Measurements from ENCODE around the gene IPO7.
"Not testable (repeated sequence)": the region's sequence is repeated elsewhere in the genome, so short reads cannot be mapped to it uniquely, and the experiment has no call there.

IPO7 gene

DNA sequence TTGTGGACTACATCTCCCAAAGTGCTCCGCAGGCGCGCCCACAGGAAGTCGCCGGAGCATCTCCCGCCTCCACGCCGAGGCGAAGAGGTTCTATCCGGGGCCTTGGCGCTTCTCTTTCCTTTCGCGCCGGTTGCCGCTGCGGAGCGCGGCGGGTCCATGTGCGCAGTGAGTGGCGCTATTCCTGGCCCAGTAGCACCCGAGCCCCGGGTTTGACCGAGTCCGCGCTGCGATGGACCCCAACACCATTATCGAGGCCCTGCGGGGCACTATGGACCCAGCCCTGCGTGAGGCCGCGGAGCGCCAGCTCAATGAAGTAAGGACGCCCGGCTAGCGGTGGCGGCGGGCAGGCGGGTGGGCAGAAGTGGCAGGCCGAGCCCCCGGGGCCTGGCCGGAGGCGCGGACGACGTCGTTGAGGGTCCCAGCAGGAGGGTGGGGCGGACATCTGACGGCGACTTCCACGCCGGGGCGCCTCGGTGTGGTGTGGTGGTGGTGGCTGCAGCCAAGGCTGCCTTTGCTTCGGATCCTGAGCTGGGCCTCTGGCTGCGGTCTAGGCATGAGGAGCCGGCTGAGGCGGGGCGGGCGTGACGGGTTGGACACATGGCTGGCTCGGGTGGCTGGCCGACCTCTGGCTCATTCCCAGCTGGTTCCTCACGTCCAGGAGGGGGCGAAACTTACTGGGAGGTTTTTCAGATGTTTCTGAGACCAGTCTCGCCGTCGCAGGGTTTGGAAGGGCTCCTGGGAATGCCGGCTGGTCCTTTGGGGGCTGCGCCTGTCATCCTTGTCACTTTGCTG is at the start of gene IPO7:
TSS of gene IPO7 (plus strand) at position 118 of the 792 bp plus-strand sequence. CDS start at position 230, 112 bp downstream.
- peak; percentile 96 for ATAC-seq

DNA sequence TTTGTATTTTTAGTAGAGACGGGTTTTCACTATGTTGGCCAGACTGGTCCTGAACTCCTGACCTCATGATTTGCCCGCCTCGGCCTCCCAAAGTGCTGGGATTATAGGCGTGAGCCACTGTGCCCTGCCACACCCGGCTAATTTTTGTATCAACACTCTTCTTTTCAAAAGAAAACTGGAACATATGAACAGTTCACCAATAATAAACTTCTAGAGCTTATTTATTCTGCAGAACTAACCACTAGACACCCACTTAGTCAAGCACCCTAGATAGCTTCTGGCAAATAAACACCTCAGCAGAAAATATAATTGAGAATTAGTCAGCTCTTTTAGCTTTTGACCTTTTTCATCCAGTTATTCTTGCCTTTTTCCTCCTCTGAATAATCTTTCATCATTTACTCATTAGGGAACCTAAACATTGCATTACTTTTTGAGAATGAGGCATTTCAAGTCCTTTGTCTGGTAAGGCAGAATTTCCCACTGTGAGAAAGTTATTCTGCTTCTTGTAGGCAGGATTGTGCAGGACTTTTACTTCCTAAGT is 42.7 kb upstream of the IPO7 start:
- ATAC-seq (no peak), DNase-seq (no peak)

More for the DNA sequence above, at the start of gene IPO7:
- DNase-seq, result peak; percentile 89

DNA sequence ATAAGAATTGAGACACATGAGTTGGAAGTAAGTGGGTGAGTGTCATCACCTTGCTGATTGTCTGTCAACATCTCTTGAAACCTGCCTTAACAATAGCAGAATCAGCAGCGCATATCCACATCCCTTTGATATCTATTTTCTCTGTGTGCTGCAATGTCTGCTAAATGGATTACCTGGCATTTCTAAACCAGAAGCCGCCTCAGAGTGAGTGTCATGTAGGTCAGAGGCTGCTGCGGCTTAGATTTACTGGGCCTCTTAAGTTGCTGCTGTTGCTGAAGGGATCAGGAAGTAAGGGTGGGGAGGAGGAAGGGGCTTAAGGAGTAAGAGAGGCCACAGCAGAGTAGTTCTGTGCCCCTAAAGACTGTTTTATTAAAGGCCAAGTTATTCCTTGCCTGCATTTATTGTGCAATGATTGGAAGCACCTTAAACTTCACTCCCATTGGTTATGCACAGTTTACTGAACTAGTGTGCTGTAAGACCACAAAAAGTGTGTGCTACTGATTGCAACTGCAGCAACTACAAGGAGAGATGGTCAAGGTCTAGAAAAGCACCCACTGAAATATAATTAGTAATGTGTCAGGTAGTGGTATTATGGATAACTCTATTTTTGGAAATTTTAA is 40.3 kb upstream of the IPO7 start:
- DNase-seq, result no peak
- no peak for ATAC-seq

DNA sequence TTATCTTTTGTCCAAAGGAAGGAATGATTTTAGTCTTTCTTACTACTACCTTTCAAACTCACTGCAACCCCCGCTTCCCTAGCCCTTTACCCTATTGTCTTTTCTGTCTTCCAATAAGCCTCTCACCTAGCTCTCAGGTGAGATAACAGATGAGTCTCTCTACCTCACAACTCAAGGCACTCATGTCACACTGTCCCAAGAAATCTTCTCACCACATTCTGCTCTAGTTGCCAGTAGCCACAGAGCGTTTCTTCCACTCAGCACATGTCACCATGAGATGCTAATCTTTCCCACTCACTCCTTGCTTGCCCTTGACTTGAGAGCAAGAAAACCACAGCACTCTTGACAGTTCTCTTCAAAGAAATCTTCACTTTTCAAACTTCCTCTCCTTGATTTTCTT is 37.4 kb upstream of the IPO7 start:
- DNase-seq, result no peak
- peak; percentile 55 for ATAC-seq

DNA sequence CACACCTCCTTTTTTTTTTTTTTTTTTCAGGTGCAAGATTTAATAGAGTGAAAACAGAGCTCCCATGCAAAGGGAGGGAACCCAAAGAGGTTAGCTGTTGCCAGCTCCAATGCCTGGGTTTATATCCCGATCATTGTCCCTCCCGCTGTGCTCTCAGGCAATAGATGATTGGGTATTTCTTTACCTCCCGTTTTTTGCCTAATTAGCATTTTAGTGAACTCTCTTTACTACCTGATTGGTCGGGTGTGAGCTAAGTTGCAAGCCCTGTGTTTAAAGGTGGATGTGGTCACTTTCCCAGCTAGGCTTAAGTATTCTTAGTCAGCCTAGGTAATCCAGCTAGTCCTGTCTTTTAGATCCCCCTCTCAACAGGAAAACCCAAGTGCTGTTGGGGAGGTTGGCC is 36.7 kb upstream of the IPO7 start:
- DNase-seq, ATAC-seq: not testable (repeated sequence)

DNA sequence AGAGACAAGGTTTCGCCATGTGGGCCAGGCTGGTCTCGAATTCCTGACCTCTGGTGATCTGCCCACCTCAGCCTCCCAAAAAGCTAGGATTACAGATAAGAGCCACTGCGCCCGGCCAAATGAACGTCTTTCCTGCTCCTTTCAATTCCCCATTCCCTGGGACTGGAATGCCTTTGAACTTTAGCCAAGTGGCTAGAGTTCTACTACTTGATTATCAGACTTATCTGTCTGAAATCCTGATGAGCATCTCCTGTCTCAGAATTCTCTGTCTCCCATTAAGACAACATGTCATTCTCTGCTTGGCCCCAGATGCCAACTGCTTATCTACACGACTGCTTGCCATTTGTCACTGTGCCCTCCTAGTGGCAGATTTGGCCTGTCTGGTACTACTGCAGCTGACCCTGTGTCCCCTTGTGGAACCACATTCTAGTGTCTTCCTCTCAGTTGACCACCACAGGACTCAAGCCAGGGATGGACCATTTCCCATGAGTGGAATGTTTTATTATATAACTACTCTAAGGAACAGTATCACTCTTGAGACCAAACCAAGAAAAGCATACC is 33.1 kb upstream of the IPO7 start:
- DNase-seq (no peak), ATAC-seq (no peak)

DNA sequence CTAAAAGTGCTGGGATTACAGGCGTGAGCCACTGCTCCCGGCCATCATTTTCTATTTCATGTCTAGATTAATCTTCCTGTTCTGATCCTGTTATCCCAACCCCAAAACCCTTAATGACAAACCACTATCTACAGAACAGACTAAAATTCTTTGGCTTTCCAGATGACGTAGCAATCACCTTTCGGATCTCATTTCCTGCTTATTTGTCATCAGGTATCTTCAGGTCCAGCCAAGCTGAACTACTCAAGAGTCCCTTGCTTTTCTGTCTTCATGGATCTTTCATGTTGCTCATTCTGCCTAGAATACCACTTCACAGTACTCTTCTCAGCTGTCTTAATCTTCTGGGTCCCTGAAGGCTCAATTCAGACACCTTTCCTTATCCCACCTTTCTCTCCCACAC is 27.4 kb upstream of the IPO7 start:
- DNase-seq (no peak), ATAC-seq (no peak)

DNA sequence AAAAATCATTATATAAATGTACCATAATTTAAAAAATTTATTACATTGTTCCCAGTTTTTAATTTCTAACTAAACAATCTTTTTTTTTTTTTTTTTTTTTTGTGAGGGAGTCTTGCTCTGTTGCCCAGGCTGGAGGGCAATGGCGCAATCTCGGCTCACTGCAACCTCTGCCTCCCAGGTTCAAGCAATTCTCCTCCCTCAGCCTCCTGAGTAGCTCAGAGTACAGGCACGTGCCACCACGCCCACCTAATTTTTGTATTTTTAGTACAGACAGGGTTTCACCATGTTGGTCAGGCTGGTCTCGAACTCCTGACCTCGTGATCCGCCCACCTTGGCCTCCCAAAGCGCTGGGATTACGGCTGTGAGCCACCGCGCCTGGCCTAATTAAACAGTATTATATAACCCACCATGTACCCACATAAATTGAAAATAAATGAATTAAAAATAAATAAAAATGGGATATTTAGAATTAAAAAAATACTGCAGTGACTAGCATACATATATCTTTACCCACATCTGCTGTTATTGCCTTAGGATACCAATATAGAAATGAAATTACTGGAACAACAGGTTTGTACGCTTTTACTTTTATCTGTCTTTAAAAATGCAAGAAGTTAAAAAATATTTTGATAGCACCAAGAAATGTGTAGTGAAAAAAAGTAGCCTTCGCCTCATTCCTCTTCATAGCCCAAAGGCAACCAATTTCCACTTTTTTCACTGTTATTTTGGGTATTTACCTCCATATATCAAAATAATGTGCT is 23.4 kb upstream of the IPO7 start:
- ATAC-seq, DNase-seq: not testable (repeated sequence)

DNA sequence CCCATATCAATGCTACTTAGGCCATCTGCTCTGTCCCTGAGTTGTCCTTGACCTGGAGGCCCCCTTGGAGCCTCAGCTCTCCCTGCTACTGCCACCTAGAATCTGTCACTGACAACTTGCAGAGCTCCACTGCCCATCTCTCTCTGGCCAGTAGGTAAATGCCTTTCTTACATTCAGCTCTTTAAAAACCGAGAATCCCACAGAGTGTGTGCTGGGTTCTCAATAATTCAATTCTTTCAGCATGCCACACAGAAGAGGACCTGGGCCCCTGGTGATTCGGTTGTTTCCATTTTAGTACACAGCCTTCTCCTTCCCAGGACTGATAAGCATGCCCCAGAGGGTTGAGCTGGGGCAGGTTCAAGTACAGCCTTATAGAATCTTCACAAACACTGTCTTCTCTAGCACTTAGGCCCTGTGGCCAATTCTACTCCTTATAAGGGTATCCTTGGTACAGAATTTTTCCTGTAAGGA is 22.0 kb upstream of the IPO7 start:
- DNase-seq (no peak), ATAC-seq (no peak)

DNA sequence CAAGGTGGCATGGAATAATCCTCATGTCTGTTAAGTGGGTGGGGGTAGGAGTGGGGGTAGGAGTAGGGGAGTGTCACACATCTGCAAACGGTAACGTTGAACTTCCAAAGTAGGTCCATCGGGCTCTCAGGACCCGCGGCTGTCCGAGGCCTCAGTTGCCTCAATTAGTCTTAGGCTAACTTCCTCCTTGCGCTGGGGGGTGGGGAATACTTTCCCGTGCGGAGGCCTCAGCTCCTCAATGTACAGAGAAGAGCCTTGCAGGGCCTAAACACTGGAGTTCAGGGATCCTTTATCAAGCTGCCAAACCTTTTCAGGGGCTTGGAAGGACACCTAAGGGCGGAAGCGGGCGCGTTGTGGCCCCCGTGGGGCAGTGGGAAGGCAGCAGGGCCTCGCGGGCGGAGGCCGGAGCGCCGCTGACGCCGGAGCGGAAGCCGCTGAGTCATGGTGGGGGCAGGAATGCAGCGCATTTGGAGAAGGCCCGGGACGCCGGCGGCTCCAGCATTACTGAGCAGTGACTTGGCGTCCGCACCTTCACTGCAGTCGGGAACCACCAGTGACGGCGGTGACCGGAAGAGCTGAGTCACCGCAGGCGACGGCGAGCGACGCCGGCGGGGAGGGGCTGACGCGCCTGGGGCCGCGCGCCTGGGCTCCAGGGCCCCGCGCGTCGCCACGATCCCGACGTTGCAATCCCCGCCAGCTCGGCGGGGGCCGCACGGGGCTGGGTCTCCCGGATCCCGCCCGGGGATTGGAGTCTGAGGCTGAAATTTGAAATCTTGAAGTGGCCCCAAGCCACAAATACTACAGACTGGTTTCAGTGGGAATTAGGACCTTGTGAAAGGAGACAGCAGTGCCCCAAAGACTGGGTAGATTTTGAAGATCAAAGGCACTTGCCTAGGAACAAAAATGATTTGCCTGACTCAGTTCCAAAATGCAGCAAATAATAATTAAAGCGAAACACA is 20.2 kb upstream of the IPO7 start:
- ATAC-seq, result peak; percentile 97
- DNase-seq, result peak; percentile 89

DNA sequence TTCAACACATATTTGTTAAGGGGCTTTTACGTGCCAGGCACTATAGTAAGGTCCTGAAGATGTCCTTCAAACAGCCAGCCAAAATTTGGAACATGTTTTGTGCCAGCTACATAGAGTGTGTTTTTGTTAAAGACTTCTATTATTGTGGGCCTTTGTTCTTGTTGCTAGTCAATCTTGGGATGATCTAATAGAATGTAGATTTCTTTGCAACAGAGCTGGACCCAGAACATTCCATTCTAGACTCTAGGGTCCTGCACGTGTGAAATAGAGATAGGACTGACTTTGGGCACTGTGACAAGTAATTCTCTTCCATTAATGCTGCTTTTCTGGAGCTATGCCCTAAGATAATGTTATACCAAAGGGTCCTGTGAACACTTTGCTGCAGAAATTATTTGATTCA is 16.9 kb upstream of the IPO7 start:
- no peak for ATAC-seq
- DNase-seq, result no peak

DNA sequence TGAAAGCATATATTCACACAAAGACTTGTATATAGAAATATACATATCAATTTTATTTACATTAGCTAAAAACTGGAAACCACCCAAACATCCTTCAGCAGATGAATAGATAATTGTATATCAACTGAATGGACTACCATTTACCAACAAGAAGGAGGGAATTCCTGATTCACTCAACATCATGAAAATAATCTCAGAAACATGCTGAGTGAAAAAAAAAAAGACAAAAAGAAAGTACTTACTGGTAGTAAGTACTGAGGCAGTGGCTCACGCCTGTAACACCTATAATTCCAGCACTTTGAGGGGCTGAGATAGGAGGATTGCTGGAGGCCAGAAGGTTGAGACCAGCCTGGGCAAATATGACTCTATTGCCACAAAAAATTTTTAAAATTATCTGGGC is 7.4 kb upstream of the IPO7 start:
- no peak for ATAC-seq
- no peak for DNase-seq

DNA sequence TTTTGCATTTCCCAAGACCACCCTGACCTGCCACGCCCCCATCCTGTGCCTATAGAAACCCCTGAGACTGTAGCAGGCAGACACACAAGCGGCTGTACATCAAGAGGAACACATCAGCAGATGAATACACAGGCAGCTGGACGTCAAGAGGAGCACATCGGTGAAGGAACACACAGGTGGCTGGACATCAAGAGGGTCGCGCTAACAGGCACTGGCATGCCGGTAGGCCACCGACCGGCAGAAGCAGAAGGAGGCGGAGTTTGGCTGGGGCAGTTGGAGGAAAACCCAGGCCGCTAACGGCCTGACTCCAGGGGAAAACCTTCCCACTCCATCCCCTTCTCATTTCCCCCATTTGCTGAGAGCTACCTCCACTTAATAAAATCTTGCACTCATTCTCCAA is 5.4 kb upstream of the IPO7 start:
- DNase-seq, result no peak
- ATAC-seq, result no peak

DNA sequence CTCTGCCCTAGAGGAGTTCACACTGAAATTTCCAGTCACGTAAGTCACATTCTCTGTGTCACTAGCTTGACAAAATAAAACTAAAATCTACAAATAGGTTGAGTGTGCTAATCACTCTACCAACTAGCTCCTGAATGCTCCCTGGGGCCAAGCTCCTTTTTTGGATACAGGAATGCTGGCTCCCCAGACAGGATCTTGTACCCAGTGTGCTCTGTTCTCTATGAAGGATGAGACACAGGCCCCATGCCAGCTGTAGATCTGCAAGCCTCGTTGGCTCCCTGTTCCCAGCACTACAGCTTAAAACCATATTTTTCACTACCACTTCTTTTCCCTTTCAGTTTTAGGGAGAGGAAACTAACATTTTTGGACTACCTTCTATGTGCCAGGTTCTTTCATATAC is 3.7 kb upstream of the IPO7 start:
- ATAC-seq (no peak), DNase-seq (no peak)

DNA sequence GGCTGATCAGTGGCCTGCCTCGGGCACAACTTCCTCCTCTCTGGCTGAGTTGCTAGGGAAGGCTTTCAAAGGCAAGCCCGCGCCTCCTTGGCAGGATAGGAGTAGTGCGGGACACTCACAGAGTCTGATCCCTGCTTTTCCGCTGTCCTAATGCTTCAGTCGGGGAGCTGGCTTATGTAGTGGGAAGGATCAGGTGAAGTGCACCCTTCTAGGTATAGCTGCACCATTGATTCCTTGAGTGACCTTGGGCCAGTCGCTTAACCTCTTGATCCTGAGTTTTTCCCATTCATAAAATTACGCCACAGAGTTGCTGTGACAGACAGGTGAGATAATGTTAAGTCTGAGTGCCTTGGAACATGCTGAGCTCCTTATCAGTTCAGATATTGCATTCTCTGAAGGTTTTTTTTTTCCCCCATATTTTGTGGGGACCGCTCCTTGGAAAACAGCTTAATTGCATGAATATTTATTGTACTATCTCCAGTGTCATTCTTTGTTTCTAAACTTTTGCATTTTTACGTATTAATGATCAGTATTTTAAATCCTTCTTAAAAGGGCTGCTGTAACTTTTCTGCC is 961 bp downstream of the IPO7 start:
- ATAC-seq (peak; percentile 4), DNase-seq (no peak)

DNA sequence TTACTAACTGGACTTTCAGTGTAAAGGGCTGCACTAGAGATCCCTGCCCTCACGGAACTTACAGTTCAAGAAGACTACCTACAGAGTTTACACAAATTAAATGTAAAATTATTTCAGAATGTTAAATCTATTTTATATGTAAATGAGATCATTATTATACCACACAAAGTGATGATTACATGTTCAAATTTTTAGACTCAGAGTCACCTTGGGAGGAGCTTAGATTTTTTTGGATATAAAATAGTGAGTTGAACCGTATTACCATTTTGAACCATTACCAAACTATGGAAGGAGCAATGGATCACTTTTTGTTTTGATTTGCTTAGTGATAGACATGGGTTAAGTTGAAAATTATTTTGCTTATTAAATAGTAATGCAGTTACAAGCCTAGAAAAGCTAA is 1.6 kb downstream of the IPO7 start:
- no peak for ATAC-seq
- DNase-seq, result no peak

DNA sequence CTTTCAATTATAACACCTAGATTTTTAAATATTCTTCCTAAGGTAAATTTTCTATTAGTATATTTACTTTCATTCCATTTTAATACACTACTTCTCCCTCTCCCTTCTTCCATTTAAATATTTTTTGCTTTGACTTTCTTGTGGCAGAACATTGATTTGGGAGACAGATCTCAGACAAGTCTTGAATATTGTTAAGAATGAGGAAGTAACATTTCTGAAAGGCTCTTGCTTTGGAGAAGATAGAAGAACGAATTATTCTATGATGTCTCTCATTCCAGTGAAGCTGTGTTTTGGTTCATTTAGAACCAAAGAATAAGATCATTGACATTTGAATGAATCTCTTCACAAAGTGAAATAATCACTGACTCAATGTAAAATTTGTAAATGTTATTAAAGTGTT is 2.4 kb downstream of the IPO7 start:
- ATAC-seq (no peak), DNase-seq (no peak)

DNA sequence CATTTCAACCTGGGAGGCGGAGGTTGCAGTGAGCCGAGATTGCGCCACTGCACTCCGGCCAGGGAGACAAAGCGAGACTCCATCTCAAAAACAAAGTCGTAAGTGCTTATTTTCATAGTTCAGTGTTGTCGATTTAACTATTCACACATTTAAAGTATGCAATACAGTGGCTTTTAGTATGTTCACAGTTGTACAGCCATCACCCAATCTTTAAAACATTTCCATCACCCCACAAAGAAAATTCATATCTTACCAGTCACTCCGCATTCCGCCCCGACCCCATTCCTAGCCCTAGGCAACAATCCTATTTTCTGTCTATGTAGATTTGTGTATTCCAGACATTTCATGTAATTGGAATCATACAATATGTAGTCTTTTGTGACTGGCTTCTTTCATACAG is 11.9 kb downstream of the IPO7 start:
- ATAC-seq, result no peak
- no peak for DNase-seq

DNA sequence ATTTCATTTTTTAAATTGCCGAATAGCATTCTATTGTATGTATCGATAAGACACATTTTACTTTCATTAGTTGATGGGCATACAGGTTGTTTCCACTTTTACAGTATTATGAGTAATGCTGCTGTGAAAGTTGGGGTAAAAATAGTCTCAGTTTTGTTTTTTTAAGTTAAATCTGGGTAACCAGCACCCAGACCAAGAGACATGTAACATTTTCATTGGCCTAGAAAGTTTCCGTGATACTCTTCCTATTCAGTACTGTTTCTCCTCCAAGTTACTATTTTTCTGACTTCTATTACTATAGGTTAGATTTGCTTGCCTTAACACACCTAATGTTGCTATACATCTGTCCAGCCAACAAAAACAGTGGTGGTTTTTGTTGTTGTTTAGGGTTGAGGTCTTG is 12.3 kb downstream of the IPO7 start:
- DNase-seq (no peak), ATAC-seq (peak; percentile 58)

DNA sequence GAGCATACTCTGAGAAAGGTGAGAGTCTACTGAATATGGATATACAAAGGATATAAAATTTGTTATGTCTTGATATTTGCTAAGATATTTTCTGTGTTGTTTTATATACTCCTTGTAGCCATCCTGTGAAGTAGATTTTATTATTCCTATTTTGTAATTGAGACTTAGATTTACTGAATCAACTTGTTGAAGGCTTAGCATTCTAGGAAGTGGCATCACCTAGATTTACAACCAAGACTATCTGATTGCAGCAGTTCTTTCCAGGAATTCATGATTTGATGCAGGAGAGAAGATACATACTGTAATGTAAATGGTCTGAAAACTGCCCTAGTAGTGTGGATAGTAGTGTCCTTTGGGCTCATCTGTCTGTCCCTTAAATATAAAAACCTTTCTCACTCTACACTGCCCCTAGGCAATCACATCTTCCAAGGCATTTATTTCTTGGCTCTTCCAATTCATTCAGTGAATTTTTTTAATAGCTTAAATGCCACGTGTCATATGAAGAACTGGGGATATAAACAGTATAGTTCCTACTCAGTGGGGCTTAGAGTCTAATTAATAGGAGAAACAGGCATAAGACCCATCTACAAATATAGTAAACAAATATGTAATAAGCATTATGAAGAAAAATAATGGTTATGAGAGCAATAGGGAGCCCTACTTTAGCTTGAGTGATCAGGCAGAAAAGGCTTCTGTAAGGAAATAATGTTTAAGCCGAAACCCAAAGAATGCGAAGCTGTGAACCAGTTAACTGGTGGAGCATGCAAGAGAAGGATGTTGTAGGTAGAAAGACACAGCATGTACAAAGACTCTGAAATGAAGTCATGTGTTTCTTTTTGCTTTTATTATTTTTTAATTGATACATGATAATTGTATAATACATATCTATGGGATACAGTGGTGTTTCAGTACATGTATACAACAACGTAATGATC is 13.6 kb downstream of the IPO7 start:
- no peak for ATAC-seq
- DNase-seq, result no peak
